Neuronal stem cell (in vitro differentiated cells): ENCODE results near the gene ZNF548.

ENCODE experiments used
- DNase-seq: peaks from one replicate; pipeline ENCODE4 v3.0.0-alpha.2; 2013; ENCODE audit warnings: low spot score
- H2AFZ ChIP-seq: one replicate; pipeline ENCODE4 v1.6.1; 2013; ENCODE audit warnings: mild to moderate bottlenecking, low read length, inconsistent platforms
- H2AK5ac ChIP-seq: 2 replicates; pipeline ENCODE4 v1.6.1; 2013; ENCODE audit warnings: low read depth, mild to moderate bottlenecking, inconsistent platforms, low read length, moderate library complexity, mixed read lengths
- H2BK120ac ChIP-seq: 2 replicates; pipeline ENCODE4 v1.6.1; 2013; ENCODE audit warnings: low read depth, mild to moderate bottlenecking, inconsistent platforms, low read length, moderate library complexity, mixed read lengths
- H2BK12ac ChIP-seq: one replicate; pipeline ENCODE4 v1.6.1; 2013; ENCODE audit warnings: low read length, inconsistent platforms
- H2BK15ac ChIP-seq: 2 replicates; pipeline ENCODE4 v1.6.1; 2013; ENCODE audit warnings: mild to moderate bottlenecking, low read length, inconsistent platforms, mixed read lengths
- H2BK5ac ChIP-seq: one replicate; pipeline ENCODE4 v1.6.1; 2013; ENCODE audit warnings: inconsistent platforms, mild to moderate bottlenecking, low read length, moderate library complexity
- H3K14ac ChIP-seq: one replicate; pipeline ENCODE4 v1.6.1; 2013; ENCODE audit warnings: low read length, inconsistent platforms
- H3K18ac ChIP-seq: 2 replicates; pipeline ENCODE4 v1.6.1; 2013; ENCODE audit warnings: low read length, inconsistent platforms
- H3K23ac ChIP-seq: 2 replicates; pipeline ENCODE4 v1.6.1; 2013; ENCODE audit warnings: low read depth, mild to moderate bottlenecking, mixed read lengths, low read length, inconsistent platforms; ENCODE audit not compliant: poor library complexity
- H3K27ac ChIP-seq: replicated peaks from 3 replicates; pipeline ENCODE4 v1.5.1; 2013; ENCODE audit warnings: low read length, inconsistent platforms
- H3K27me3 ChIP-seq, 3 experiments: 2 replicates each; pipeline ENCODE4 v1.6.1; 2013; ENCODE audit warnings: low read length in 3 of 3, mild to moderate bottlenecking in 2 of 3, inconsistent platforms in 1 of 3, low read depth in 1 of 3, mixed read lengths in 1 of 3, moderate library complexity in 1 of 3; ENCODE audit not compliant: control insufficient read depth in 3 of 3, insufficient read depth in 3 of 3
- H3K36me3 ChIP-seq, 2 donors: replicated peaks in 1 of 2; 2 replicates each; pipeline ENCODE4 v1.6.1; 2013; ENCODE audit warnings: low read length in 2 of 2; ENCODE audit not compliant: control insufficient read depth in 2 of 2, insufficient read depth in 2 of 2
- H3K4ac ChIP-seq: 2 replicates; pipeline ENCODE4 v1.6.1; 2013; ENCODE audit warnings: inconsistent platforms, mild to moderate bottlenecking, low read length, moderate library complexity
- H3K4me1 ChIP-seq, 2 donors: 1 replicate in 1 of 2; 2 replicates in 1 of 2; pipeline ENCODE4 v1.6.1; 2013; ENCODE audit warnings: low read length in 2 of 2, low read depth in 1 of 2; ENCODE audit not compliant: control insufficient read depth in 2 of 2, insufficient read depth in 1 of 2
- H3K4me2 ChIP-seq: one replicate; pipeline ENCODE4 v1.6.1; 2013; ENCODE audit warnings: mild to moderate bottlenecking, low read length, inconsistent platforms; ENCODE audit not compliant: insufficient read depth, poor library complexity, severe bottlenecking
- H3K4me3 ChIP-seq, 2 donors: 2 replicates each; pipeline ENCODE4 v1.5.1; 2013; ENCODE audit warnings: low read length in 2 of 2, mild to moderate bottlenecking in 2 of 2, inconsistent platforms in 1 of 2, moderate library complexity in 1 of 2
- H3K79me1 ChIP-seq: one replicate; pipeline ENCODE4 v1.6.1; 2013; ENCODE audit warnings: low read depth, mild to moderate bottlenecking, inconsistent platforms, low read length, moderate library complexity
- H3K9ac ChIP-seq: one replicate; pipeline ENCODE4 v1.6.1; 2013; ENCODE audit warnings: mild to moderate bottlenecking, low read depth, low read length, inconsistent platforms; ENCODE audit not compliant: poor library complexity
- H3K9me3 ChIP-seq, 2 donors: replicated peaks in 1 of 2; 2 replicates each; pipeline versions ENCODE3 to v1.6.1; 2013; ENCODE audit warnings: low read length in 2 of 2, mild to moderate bottlenecking in 2 of 2, inconsistent platforms in 1 of 2, low read depth in 1 of 2, mixed read lengths in 1 of 2, moderate library complexity in 1 of 2; ENCODE audit not compliant: control insufficient read depth in 2 of 2, insufficient read depth in 1 of 2
- H4K8ac ChIP-seq: one replicate; pipeline ENCODE4 v1.6.1; 2013; ENCODE audit warnings: low read depth, mild to moderate bottlenecking, inconsistent platforms, low read length, moderate library complexity
- H4K91ac ChIP-seq: one replicate; pipeline ENCODE4 v1.6.1; 2013; ENCODE audit warnings: low read length, low read depth, mild to moderate bottlenecking, inconsistent platforms; ENCODE audit not compliant: poor library complexity
- WGBS, 2 donors: extraction: QIAGEN DNeasy Blood & Tissue Kit; methylation state at CpG; one replicate each; pipeline ENCODE4 v1.1.7; 2013; ENCODE audit warnings: missing lambda C conversion rate in 2 of 2, mixed read lengths in 1 of 2; ENCODE audit not compliant: insufficient read length in 2 of 2, insufficient replicate concordance in 1 of 2; ENCODE audit errors: extremely low coverage in 2 of 2; 5-methylcytosine and 5-hydroxymethylcytosine counted together

The ZNF548 gene

DNA sequence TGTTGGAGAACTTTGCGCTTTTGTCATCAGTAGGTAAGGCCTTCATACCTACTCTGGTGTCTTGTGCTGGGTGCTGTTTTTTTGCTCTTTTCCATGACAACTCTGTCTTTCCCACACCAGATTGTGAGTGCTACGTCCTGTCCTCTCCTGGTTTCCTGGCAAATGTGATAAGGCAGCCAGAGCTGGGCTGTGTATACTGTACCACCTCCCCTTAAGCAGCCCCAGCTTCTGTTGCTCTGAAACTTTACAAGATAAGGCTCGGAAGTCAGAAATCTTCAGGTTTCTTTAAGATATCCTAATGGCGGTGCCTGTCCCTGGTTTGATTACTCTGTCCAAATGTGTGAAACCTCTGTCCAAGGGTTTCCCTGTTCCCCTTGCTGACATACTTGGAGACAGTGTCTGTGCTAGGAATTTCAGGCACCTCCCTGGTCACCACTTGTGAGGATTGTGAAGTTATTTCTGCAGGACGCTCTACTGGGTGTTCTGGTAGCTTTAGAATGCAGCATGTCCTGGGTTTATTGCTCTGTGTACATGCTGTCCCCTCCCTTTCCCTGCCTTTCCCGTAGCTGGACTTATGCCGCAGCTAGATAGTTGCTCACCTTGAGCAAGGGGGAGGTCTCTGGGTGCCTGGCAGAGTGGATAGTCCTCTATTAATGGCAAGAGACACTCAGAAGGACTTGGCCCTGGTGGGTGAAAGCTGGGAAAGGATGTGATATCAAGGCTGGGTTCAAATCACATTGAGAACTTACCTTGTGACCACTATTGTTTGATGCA is 52.5 kb downstream of the ZNF548 start:
- Histone ChIP-seq H3K18ac (no peak overlapping the region), H3K4me2 (no peak overlapping the region), H3K27me3 (no peaks in the 10 kb centered on the region), H2AFZ (no peak overlapping the region), H2AK5ac (no peak overlapping the region), H2BK12ac (no peak overlapping the region), H4K91ac (no peak overlapping the region), H2BK15ac (no peak overlapping the region), H4K8ac (no peak overlapping the region), H3K9ac (no peak overlapping the region), H2BK120ac (no peak overlapping the region), H3K79me1 (peaks cover 6% of the 10 kb centered on the region), H2BK5ac (no peak overlapping the region), H3K36me3 (peaks cover 27 to 93% of the 10 kb centered on the region in 2 donors), H3K4me1 (no peaks in the 10 kb centered on the region), H3K4me3 (no peak overlapping the region), H3K23ac (no peak overlapping the region), H3K14ac (no peak overlapping the region), H3K9me3 (peaks cover 17 to 74% of the 10 kb centered on the region in 2 donors), H3K4ac (no peak overlapping the region), H3K27ac (no peak overlapping the region)
- no CpG with 5 or more reads among the region's 7 CpGs for WGBS, 2 donors
- DNase-seq = no peak

DNA sequence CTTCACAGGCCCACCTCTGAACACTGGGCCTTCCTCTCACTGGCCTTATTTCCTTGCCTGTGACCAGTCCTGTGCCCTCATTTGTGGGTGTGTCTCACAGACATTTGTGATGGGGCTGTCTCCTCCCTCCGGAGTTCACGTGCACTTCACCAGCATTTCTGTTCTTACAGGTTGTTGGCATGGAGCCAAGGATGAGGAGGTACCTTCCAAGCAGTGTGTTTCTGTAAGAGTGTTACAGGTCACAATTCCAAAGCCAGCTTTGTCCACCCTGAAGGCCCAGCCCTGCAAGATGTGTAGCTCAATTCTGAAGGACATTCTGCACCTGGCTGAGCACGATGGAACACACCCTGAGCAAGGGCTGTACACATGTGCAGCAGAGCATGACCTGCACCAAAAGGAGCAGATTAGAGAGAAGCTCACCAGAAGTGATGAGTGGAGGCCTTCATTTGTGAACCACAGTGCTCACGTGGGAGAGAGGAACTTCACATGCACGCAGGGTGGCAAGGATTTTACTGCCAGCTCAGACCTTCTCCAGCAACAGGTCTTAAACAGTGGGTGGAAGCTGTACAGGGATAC is 53.6 kb downstream of the ZNF548 start:
- H3K79me1 ChIP-seq = peaks cover 6% of the 10 kb centered on the region
- DNase-seq = no peak
- no peak overlapping the region for H2BK120ac ChIP-seq
- no peaks in the 10 kb centered on the region for H3K4me1 ChIP-seq
- no peak overlapping the region for H4K8ac ChIP-seq
- no peak overlapping the region for H3K27ac ChIP-seq
- H3K18ac ChIP-seq = no peak overlapping the region
- WGBS, 2 donors = no CpG with 5 or more reads among the region's 5 CpGs
- no peak overlapping the region for H2BK5ac ChIP-seq
- no peaks in the 10 kb centered on the region for H3K27me3 ChIP-seq
- no peak overlapping the region for H2BK12ac ChIP-seq
- H3K14ac ChIP-seq = no peak overlapping the region
- no peak overlapping the region for H3K4ac ChIP-seq
- H2AK5ac ChIP-seq = no peak overlapping the region
- H2BK15ac ChIP-seq = no peak overlapping the region
- no peak overlapping the region for H3K23ac ChIP-seq
- no peak overlapping the region for H2AFZ ChIP-seq
- peaks cover 17 to 66% of the 10 kb centered on the region in 2 donors for H3K9me3 ChIP-seq
- no peak overlapping the region for H3K4me2 ChIP-seq
- peak overlapping the region in 1 of 2 donors; percentile 66 for H3K4me3 ChIP-seq
- H3K36me3 ChIP-seq = peaks cover 27 to 85% of the 10 kb centered on the region in 2 donors
- H3K9ac ChIP-seq = no peak overlapping the region
- H4K91ac ChIP-seq = no peak overlapping the region

DNA sequence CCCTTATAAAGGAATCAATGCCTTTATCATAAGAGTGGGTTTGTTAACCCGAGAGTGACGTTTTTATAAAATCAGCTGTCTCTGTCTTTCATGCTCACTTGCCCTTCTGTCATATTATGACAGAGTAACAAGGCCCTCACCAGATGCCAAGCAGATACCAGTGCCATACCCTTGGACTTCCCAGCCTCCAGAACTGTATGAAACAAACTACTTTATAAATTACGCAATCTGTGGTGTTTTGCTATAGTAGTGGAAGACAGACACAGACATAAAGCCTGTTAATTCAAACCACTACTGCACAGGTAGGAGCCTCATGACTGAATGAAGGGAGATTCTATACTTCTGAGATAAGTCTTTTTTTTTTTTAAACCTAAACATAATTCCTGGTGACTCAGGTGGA is 62.7 kb downstream of the ZNF548 start:
- no peak overlapping the region for H2AK5ac ChIP-seq
- peaks cover 2 to 37% of the 10 kb centered on the region in 2 donors for H3K36me3 ChIP-seq
- H4K91ac ChIP-seq = no peak overlapping the region
- no peak overlapping the region for H3K4me2 ChIP-seq
- no CpG with 5 or more reads among the region's 3 CpGs for WGBS, 2 donors
- H3K4me1 ChIP-seq = no peaks in the 10 kb centered on the region
- DNase-seq = no peak
- H2BK5ac ChIP-seq = no peak overlapping the region
- no peak overlapping the region for H2BK15ac ChIP-seq
- no peak overlapping the region for H4K8ac ChIP-seq
- peaks cover 2 to 47% of the 10 kb centered on the region in 2 donors for H3K9me3 ChIP-seq
- no peak overlapping the region for H3K9ac ChIP-seq
- H2BK12ac ChIP-seq = no peak overlapping the region
- no peak overlapping the region for H3K14ac ChIP-seq
- H2AFZ ChIP-seq = no peak overlapping the region
- H3K4me3 ChIP-seq = no peak overlapping the region
- H3K18ac ChIP-seq = no peak overlapping the region
- H3K27ac ChIP-seq = no peak overlapping the region
- no peak overlapping the region for H3K4ac ChIP-seq
- no peak overlapping the region for H3K23ac ChIP-seq
- no peaks in the 10 kb centered on the region for H3K79me1 ChIP-seq
- H2BK120ac ChIP-seq = no peak overlapping the region
- H3K27me3 ChIP-seq = no peaks in the 10 kb centered on the region
